Nephron progenitor cell (in vitro differentiated cells): ENCODE measurements around the gene ARID1B.

Experiments
- DNase-seq: peaks from one replicate; pipeline ENCODE4 v3.0.0; 2021
- H3K27ac Mint-ChIP-seq: 2 replicates; pipeline ENCODE4 v1.8.0; 2021; ENCODE audit warnings: mild to moderate bottlenecking, moderate library complexity, mixed read lengths
- H3K27me3 Mint-ChIP-seq: 2 replicates; pipeline ENCODE4 v1.8.0; 2021; ENCODE audit warnings: mild to moderate bottlenecking, low read depth, mixed read lengths; ENCODE audit not compliant: poor library complexity
- H3K36me3 Mint-ChIP-seq: 2 replicates; pipeline ENCODE4 v1.8.0; 2021; ENCODE audit warnings: low read depth, mixed read lengths
- H3K4me1 Mint-ChIP-seq: 2 replicates; pipeline ENCODE4 v1.8.0; 2021; ENCODE audit warnings: mixed read lengths
- H3K4me3 Mint-ChIP-seq: 2 replicates; pipeline ENCODE4 v1.8.0; 2021; ENCODE audit warnings: mild to moderate bottlenecking, moderate library complexity, mixed read lengths
- H3K9me3 Mint-ChIP-seq: 2 replicates; pipeline ENCODE4 v1.8.0; 2021; ENCODE audit warnings: mild to moderate bottlenecking, moderate library complexity, mixed read lengths
- CTCF ChIP-seq: fragments of 200-600 bp; sonication (generic); IDR thresholded peaks from 2 replicates; pipeline ENCODE4 v1.5.0; 2021; ENCODE audit warnings: antibody characterized with exemption

ARID1B gene

GRCh38 chr6:157221049-157221816 lies 444.1 kb downstream of the ARID1B start:
- Mint-ChIP-seq H3K36me3 (no peaks in the 10 kb centered on the region), H3K27me3 (peaks cover 9% of the 10 kb centered on the region), H3K4me1 (peaks cover 65% of the 10 kb centered on the region), H3K27ac (no peak overlapping the region), H3K9me3 (no peaks in the 10 kb centered on the region), H3K4me3 (peak overlapping the region; percentile 70)
- peak; percentile 82 for DNase-seq
- no peak for TF ChIP-seq CTCF

- peak overlapping the region; percentile 19 for H3K4me3 Mint-ChIP-seq
Measured at GRCh38 chr6:157221817-157222175, 444.6 kb downstream of the ARID1B start.

GRCh38 chr6:157222201-157222981 lies 445.2 kb downstream of the ARID1B start:
- Mint-ChIP-seq H3K4me1 (peaks cover 66% of the 10 kb centered on the region), H3K9me3 (no peaks in the 10 kb centered on the region), H3K27me3 (peaks cover 6% of the 10 kb centered on the region), H3K27ac (no peak overlapping the region), H3K4me3 (no peak overlapping the region), H3K36me3 (no peaks in the 10 kb centered on the region)
- no peak for TF ChIP-seq CTCF
- no peak for DNase-seq

More at GRCh38 chr6:157221817-157222175, 444.6 kb downstream of the ARID1B start:
- no peak for DNase-seq
- Mint-ChIP-seq H3K4me1 (peaks cover 66% of the 10 kb centered on the region), H3K9me3 (no peaks in the 10 kb centered on the region), H3K27ac (no peak overlapping the region), H3K27me3 (peaks cover 8% of the 10 kb centered on the region), H3K36me3 (no peaks in the 10 kb centered on the region)
- TF ChIP-seq CTCF, result no peak

- Mint-ChIP-seq H3K27ac (no peak overlapping the region), H3K27me3 (peaks cover 9% of the 10 kb centered on the region), H3K4me1 (peaks cover 66% of the 10 kb centered on the region), H3K9me3 (no peaks in the 10 kb centered on the region), H3K36me3 (no peaks in the 10 kb centered on the region), H3K4me3 (no peak overlapping the region)
- TF ChIP-seq CTCF, result no peak
- DNase-seq, result no peak
Measured at GRCh38 chr6:157223021-157223430, 445.8 kb downstream of the ARID1B start.

- no peak overlapping the region for H3K27ac Mint-ChIP-seq
- DNase-seq, result no peak
- no peak for TF ChIP-seq CTCF
- no peak overlapping the region for H3K4me3 Mint-ChIP-seq
- H3K9me3 Mint-ChIP-seq, result no peaks in the 10 kb centered on the region
- peaks cover 12% of the 10 kb centered on the region for H3K27me3 Mint-ChIP-seq
- H3K36me3 Mint-ChIP-seq, result no peaks in the 10 kb centered on the region
- H3K4me1 Mint-ChIP-seq, result peaks cover 67% of the 10 kb centered on the region
Measured at GRCh38 chr6:157223511-157223910, 446.3 kb downstream of the ARID1B start.
